ENCODE results near the gene TTC21A.
A peak's percentile ranks its signal among the peaks of the same experiment; 100 is the strongest.

The TTC21A gene

DNA sequence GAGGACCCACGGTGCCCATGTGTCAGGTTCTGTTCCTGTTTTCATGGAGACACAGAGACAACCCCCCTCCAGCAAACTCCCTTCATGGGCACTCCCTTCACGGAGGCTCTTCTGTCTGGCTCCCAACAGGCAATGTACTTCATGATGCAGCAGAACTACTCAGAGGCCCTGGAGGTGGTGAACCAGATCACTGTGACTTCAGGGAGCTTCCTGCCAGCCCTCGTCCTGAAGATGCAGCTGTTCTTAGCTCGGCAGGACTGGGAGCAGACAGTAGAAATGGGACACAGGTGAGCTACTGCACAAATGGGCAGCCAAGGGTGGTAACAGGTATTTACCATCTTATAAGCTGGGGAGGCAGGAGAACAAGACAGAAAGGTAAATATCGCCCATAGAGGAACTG lies 7.0 kb downstream of the TTC21A start:
- DNase-seq (ENCODE audit: low read depth), result no peak

DNA sequence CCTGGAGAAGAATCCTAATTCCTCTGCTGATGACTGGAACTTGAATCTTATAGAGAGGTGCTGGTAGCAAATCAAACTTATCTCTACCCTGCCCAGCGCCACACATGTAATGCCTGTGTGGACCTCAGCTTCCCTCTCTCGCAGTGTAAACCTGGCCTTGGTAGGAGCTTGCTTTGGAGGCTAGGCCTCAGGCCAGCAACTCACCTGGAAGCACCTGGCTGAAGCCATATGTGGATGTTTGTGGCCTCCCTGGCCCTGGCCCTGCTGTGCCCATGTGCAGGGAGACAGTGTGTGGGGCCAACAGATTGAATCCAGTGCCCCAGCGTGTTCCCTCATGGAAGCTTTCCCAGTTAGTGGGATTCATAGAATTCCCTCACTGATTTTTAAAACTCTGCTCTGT lies 8.4 kb downstream of the TTC21A start:
- DNase-seq (ENCODE audit: low read depth), result no peak

DNA sequence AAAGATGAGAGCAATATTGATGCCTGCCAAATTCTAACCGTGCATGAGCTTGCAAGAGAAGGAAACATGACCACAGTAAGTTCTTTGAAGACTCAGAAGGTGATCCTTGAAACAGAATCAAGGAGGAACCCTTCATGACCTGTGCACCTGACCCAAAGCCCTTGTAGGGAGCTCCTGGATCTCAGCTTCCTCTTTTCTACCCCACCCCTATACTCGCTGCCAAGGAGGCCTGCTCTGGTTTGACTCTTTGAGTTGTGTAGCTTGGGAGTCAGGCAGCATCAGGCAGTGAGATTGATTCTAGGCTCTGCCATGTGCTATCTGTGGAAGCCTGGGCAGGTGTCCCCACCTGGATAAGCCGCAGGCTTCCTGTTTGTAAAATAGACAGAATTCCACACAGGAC lies 10.6 kb downstream of the TTC21A start:
- no peak for DNase-seq (ENCODE audit: low read depth)

DNA sequence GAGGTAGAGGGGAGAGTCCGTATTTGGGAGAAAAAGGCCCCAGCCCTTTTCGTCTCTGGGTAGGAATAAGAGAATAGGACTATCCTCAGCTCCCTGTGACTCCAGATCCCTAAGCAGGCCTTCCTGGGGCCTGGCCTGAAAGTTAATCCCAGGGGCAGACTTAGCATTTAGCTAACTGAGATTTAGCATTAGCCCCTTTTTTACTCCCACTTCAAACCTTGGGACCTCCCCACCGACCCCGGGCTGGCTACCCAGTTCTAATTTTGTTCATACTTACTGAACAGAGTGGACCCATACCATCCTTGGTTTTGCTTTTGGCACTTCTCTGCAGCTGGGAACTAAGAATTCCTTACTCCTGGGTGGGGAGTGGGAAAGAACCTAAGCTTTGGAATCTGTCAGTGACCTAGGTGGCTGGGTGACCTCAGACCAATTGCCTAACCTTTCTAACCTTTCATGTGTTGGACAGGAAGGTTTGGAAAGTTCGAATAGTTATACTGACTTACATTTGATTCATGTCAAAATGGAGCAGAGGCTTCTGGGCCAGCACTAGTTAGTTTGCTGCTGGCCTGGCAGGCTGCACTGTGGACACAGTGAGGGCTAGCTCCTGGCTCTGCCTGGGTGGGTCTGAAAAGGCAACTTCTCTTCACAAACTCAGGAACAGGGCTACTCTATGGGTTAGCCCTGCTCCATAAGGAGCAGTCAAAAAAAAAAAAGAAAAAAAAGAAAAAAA lies 11.6 kb downstream of the TTC21A start:
- DNase-seq (ENCODE audit: low read depth), result no peak

DNA sequence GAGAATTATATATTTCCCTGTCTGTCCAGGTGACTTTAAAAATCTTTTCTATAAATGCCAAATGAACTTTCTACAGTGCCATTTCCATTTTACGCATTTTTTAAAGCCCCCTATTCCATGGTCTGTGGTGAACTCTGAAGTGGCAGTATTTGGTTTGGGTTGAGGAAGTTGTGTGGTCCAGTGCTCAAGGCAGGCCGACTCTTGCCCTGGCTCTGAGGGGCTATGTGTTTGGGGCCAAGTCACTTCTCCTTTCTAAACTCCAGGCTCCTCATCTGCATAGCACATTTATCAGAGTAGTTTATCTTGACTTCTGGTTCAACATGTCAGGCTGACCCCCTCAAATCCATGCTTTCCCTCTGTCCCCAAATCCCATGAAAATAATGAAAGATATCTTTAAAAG lies 14.1 kb downstream of the TTC21A start:
- no peak for DNase-seq (ENCODE audit: low read depth)

DNA sequence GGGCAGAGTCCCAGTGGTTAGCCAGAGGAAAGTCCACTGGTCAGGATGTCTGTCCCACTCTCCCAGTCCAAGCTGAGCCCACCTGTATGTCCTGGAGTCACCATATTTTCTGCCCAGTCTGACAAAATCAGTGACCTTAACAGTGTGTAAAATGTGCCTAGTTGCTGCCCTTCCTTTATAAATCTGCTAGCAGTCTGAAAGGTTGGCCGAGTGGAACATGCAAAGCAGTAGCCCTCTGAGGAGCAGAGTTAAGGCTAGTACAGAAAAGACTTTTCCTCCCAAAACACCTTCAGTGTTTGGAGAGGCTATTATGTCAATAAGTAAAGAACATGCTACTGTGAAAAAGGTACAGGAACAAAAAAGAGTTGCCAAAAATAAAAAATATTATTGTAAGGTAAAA lies 15.3 kb downstream of the TTC21A start:
- DNase-seq (ENCODE audit: low read depth), result no peak

DNA sequence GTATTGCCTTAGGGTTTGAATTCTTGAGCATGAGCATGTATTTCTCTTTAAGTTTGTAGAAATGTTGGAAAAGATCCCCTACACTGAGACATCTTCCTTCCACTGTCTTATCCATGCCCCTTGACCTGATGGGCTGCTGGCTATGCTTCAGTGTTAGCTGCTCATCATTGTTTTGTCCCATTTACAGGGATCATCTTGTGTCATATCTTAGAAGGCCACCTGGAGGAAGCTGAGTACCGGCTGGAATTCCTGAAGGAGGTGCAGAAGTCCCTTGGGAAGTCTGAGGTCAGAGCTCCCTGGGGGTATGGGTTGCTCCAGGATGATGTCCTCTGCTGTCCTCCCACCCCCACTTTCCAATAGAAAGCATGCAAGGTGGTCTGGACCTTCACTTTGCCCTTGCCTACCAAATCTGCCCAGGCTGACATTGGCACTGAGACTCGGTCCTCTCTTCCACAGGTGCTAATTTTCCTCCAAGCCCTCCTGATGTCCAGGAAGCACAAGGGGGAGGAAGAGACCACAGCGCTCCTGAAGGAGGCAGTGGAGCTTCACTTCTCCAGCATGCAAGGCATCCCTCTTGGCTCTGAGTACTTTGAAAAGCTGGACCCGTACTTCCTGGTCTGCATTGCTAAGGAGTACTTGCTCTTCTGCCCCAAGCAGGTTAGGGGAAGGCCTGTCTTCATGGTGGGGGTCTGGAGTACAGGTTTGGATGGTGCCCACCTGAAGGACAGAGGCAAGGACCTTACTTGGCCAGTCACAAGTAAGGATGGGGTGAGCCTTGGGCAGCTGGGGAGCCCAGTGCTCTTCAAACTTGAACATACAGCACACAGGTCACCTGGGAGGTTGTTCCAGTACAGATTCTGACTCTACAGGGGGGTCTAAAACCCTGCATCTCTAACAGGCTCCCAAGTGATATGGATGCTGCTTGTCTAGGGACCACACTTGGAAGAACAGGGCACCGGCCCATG lies 17.7 kb downstream of the TTC21A start:
- DNase-seq (ENCODE audit: low read depth), result no peak

DNA sequence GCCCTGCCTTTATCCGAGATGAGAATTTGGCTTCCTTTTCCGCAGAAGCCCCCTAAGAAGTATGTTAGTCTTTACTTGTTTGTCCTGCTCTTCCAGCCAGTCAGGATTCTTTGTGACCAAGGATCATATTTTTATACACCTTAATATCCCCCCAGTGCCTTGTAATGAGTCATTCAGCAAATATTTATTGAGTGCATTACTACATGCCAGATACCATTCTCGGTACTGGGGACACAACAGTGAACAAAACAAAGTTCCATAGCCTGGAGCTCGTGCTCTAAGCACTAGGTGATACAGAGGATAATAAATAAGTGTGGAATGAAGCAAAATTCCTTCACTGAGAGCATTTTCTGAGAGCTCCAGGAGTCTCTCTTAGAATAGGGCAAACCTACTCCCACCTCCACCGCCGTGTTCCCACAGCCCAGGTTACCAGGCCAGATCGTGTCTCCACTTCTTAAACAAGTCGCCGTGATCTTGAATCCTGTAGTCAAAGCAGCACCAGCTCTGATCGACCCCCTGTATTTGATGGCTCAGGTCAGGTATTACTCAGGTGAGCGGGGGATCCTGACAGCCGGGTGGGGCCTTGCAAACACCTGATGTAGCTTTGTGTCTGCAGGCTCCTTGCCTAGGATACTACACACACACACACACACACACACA lies 18.5 kb downstream of the TTC21A start:
- DNase-seq (ENCODE audit: low read depth), result peak; percentile 64

DNA sequence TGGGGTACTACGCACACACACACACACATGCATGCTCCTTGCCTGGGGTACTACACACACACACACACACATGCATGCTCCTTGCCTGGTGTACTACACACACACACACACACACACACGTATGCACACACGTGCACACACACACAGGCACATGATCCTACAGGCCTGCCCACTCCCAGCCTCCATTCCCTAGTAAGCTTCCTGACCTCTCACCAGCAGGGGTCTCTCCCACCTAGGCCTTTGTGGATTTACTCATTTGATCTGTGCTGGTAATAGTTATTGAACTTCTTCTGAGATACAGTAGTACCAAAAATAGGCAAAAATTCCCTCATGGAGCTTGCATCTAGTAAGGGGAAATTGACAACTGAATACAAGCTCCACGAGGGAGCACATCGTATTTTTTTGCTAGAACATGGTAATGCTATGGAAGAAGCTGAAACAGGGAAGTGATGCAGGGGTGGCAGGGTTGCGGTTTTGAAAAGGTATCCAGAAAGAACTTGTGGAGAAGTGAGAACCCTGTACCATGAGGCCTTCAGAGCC lies 19.1 kb downstream of the TTC21A start:
- DNase-seq (ENCODE audit: low read depth), result peak; percentile 68

DNA sequence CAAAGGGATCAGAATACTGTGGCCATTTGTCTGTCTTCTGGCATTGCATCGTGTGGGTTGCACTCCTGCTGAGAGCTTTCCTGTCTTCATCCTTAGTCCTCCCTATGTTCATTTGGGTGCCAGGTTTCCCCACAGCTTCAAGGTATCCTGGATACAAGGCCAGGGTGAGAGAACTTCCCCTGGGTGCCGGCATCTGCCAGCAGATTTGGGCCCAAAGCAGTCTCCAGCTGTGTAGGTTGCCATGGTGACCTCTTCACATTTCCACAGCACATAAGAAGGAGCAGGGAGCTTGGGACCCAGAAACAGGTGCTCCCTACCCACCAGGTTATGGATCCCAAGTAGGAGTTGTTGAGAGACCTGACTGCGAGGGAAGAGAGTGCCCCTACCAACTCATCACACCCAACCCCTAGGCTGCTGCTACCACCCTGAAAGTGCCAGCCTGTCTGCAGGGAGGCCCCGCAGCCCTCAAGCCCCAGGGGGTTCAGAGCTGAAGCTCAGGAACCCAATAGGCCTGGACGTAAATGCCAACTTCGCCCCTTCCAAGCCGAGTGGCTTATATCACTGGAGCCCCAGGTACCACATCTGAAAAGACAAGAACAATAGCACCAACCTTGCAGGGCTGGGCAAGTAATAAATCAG lies 19.9 kb downstream of the TTC21A start:
- no peak for DNase-seq (ENCODE audit: low read depth)

DNA sequence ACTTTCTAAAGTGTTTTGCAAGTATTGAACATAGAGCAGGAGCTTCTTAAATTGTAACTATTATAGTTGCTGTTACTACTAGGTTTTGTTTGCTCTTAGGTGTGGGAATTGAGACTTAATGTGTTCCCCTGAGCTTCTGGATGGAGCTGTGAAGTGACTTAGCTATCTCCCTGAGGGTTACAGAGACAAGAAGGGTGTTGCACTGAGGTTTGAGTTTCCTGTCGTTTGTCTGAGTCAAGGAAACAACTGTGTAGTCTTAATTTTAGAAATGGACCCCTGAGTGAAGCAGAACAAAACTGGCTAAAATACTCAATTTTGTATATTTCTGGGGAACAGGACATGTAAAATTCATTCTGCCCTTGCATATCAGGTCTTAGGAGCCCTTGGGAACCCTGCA lies 20.4 kb downstream of the TTC21A start:
- no peak for DNase-seq (ENCODE audit: low read depth)

DNA sequence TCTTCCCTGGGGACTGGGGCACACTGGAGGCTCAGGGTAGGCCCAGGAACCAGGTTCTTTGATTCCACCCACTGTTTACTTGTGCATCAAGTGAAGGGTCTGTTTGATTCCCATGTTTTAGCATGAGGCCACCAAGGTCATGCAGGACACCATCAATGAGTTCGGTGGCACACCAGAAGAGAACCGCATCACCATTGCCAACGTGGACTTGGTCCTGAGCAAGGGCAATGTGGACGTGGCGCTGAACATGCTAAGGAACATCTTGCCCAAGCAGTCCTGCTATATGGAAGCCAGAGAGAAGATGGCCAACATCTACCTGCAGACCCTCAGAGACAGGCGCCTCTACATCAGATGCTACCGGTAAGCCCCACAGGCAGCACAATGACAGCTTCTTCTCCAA lies 21.5 kb downstream of the TTC21A start:
- no peak for DNase-seq (ENCODE audit: low read depth)

DNA sequence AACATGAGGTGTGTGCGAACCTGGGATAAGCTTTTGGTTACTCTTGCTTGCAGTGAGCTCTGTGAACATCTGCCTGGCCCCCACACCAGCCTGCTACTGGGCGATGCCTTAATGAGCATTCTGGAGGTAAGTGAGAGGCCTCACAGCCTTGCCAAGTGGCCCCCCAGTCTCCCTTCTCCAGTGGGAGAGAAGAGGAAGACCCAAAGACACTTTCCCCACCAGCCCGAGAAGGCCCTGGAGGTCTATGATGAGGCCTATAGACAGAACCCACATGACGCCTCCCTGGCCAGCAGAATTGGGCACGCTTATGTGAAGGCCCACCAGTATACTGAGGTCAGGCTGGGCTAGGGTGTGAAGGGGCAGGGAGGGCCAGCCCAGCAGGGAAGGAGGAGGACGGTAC lies 22.5 kb downstream of the TTC21A start:
- no peak for DNase-seq (ENCODE audit: low read depth)

DNA sequence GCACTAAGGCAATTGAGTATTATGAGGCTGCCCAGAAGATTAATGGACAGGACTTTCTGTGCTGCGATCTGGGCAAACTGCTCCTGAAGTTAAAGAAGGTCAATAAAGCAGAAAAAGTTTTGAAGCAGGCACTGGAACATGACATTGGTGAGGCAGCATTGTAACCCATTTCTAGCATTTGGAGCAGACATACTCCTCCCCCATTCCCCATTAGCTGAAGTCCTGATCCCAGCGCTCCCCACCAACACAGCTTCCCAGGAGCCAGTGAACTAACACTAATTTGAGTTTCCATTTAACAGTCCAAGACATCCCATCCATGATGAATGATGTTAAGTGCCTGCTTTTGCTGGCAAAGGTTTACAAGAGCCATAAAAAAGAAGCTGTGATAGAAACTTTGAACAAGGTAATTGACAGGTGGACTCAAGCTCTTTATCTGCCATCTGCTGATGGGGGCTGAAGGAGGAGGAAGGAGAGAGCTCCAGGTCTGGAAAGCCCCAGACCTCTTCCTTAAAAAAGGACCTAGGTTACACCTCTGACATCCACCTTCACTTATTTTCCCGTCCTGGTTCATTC lies 23.3 kb downstream of the TTC21A start:
- no peak for DNase-seq (ENCODE audit: low read depth)

DNA sequence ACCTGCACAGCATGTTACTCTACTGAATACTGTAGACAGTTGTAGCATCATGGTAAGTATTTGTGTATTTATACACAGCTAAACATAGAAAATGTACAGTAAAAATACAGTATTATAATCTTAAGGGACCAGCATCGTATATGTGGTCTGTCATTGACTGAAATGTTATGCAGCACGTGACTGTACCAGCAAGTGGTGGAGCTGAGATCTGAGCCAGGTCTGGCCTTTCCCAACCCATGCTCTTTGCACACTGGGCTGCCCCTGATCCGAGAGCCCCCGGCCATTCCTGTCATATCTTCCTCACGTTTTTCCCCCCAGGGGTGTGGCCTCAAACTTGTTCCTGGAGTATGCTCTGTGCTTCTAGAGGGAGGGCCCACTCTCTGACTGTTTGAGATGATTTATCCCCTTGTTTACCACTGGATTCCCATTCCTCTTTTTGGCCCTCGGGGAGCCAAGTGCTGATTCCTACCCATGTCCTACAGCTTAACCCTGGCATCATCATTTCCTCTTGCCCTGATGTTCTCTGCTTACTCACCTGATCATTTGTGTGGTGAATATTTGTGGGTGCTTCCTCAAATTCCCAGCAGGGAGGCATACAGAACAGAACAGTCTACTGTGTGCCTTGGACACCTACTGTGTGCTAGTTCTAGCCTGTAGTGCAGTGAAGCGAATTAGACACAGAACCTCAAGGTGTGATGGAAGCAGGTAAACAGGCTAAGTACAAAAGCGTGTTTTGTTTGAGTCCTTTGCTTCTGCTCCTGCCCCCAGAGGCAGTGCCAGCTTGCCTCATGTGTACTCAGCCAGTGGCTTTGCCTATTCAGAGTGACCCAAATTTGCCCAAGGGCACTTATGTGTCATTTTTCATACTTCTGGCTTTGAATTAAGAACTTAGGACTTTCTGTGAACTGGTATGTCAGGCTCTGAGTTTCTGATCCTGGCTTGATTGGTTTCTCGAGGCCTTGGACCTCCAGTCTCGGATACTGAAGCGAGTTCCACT lies 24.9 kb downstream of the TTC21A start:
- no peak for DNase-seq (ENCODE audit: low read depth)

DNA sequence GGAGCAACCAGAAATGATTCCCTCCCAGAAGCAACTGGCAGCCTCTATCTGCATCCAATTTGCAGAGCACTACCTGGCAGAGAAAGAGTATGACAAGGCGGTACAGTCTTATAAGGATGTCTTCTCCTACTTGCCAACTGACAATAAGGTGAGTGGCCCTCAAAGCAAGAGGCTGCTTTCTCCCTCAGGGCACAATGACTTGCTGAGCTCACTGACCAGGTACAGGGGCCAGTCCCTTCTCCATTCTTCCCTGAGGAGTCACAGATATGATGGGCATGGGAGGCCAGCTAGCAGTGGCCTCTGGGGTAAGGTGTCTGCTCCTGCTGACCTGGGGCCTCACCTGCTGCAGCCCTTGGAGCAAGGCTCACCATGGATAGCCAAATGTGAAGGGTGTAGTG lies 25.6 kb downstream of the TTC21A start:
- no peak for DNase-seq (ENCODE audit: low read depth)

DNA sequence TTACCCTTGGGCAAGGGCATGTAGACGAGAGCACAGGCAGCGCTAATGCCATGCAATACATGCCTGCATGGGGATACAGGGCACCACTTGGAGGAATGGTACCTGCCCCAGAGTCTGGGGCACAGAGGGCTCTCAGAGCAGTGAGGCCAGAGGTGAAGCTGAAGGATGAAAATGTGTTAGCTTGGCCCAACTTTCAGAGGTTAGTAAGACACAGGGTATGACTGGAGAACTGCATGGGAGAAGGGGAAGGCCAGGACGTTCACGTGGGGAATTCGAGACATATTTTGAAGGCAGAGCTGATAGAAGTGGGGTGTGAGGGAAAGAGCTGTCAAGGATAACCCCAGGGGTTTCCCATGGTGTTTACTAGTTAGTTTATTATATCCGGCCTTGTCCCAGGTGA lies 26.3 kb downstream of the TTC21A start:
- DNase-seq (ENCODE audit: low read depth), result no peak

DNA sequence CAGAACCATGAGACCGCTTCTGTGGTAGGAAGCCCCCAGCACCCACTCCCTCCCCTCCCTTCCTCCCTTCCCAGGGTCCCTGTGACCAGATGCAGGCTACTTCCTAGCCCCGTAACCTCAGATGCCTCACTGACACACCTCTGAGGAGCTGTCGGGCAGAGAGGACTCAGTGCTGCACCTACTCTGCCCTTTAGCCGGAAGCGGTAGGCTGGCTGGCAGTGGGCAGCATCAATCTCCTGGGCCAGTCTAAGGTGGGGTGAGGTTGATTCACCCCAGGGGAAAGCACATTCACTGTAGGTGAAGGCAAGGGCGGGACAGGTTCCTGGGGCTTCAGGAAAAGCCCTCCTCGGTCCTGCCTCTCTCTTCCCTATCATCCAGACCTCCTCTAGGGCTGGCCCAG lies 26.8 kb downstream of the TTC21A start:
- no peak for DNase-seq (ENCODE audit: low read depth)

DNA sequence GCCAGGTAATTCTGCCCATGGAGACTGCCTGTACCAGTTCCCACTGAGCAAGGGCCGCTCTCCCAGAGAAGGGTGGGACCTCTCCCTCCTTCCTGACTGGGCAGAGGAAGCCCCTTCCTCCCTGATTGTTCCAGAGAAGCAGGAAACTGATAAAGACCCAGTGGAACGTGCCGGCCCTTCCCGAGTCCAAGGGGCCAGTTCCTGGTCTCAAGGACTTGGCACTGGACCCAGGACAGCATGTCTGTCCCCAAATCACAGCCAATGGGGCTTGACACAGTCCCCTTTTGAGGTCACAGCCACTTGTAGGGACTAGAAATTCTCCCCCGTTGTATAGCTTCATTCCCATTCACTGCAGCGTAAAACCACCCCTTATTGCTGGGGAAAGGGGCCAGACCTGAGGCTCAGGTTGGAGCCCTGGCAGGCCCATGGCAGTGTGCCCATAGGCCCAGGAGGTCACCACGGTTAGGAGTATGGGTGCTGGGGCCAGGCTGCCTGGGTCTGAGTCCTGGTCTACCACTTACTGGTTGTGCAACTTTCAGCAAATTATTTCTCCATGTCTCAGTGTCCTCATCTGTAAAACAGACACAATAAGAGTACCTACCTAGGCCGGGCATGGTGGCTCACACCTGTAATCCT lies 27.8 kb downstream of the TTC21A start:
- no peak for DNase-seq (ENCODE audit: low read depth)
